ENCODE data around the gene NBPF1.
"Not testable (repeated sequence)": the region's sequence is repeated elsewhere in the genome, so short reads cannot be mapped to it uniquely, and the experiment has no call there.

- not testable (repeated sequence) for TF ChIP-seq MXI1 (IDR thresholded peaks at IDR 0.05; ENCODE audit: low read depth, low read length); ZNF174 (CRISPR knock-in tag; IDR thresholded peaks at IDR 0.05); ZNF354B (CRISPR knock-in tag; IDR thresholded peaks at IDR 0.05); ZBTB40 (IDR thresholded peaks at IDR 0.05); ZBTB40 (CRISPR knock-in tag; IDR thresholded peaks at IDR 0.05); HCFC1 (IDR thresholded peaks at IDR 0.05; ENCODE audit: low read depth, low read length); POLR2AphosphoS5 (IDR thresholded peaks at IDR 0.05; ENCODE audit: control insufficient read depth, insufficient read depth, low read depth, low read length); SNAPC5 (CRISPR knock-in tag; IDR thresholded peaks at IDR 0.05); CTCF (IDR thresholded peaks at IDR 0.05 in 2 of 3, conservative IDR thresholded peaks at IDR 0.05 in 1 of 3; ENCODE audit: insufficient read depth in 2 of 3, low read depth in 1 of 3, low read length in 3 of 3)
Measured at GRCh38 chr1:16560498-16560897, 52.9 kb downstream of the NBPF1 start.
